T-helper 22 cell (primary cell): ENCODE results near the gene CLIP4.

Source experiments
- DNase-seq: peaks from one replicate; pipeline ENCODE4 v3.0.0-alpha.2; 2020; ENCODE audit warnings: low read depth

Gene CLIP4

DNA sequence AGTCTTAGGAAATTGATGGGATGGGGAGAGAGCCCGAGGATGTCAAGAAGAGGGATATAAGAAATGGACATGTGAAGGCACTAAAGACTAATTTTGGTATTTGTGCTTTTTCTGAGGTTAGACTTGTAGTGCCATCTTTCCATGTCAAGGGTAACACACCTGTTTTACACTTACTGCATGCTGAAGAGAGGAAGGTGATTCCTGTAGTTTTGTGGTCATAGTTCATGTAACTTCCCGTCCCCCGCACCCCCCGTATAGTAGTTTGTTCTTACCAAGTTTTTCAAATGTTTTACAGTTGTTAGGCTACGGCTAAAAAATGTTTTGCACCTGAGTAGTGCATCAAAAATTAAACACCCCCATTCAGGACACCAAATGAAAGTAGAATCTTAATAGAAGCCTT, 73.8 kb downstream of the CLIP4 start:
- DNase-seq: peak; percentile 19

DNA sequence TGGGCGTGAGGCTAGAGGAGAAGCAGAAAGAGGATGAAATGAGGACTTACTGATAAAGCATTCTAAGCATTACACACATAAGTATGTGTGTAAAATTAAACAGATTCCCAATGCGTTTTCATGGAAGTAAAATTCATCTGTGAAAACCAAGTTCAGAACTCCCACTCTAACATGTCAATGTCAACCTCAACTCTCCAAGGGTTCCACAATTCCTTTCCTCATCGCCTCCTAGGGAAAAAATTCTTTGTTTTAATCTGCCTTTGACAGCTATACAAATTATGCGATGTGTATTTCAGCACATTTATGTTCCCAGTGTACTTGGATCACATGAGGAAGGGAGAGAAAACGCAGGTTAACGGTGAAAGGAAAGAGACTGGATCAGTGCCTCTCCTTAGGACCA, 76.6 kb downstream of the CLIP4 start:
- DNase-seq: no peak

GRCh38 chr2:29192526-29192925, 77.3 kb downstream of the CLIP4 start:
- no peak for DNase-seq

- no peak for DNase-seq
Measured at GRCh38 chr2:29193111-29193510, 77.9 kb downstream of the CLIP4 start.

DNA sequence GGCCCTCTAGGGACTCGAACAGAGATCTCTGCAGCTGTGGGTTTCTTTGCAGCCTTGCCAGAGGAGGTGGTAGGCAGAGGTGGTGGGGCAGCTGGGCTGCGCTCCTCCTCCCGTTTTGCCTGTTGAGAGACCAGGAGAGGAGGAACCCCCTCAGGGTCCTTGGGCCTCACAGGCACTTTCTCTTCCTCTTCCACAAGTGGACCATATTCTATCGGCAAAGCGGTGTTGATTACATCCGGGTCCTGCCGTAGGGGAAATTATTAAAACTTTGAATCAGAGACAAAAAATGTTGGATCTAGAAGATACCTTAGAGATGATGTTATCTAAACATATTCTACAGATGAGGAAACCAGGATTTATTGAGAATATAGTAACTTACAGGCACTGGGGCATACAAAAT, 78.5 kb downstream of the CLIP4 start:
- no peak for DNase-seq

DNA sequence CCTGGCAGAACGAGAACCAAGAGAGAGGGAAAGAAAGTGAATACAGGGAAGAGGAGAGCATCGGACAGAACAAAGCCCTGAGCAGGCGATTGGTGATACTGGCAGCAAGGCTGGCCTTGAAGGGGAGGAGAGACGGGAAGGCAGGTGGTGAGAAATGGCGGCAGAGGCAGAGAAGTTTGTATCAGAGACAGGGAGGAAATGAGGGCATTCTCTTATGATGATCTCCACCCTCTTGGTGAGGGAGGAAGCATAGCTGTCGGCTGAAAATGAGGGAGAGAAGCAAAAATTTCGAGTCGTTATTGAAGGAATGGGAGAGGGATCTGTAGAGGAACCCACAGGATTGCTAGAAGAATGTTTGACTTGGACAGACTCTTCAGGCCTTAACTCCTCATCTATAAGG, 80.6 kb downstream of the CLIP4 start:
- DNase-seq: no peak

- peak; percentile 36 for DNase-seq
Measured at GRCh38 chr2:29196792-29197788, 81.9 kb downstream of the CLIP4 start.

GRCh38 chr2:29201979-29202378, 86.8 kb downstream of the CLIP4 start:
- no peak for DNase-seq

GRCh38 chr2:29202819-29203495, 87.7 kb downstream of the CLIP4 start:
- no peak for DNase-seq

GRCh38 chr2:29206941-29207340, 91.7 kb downstream of the CLIP4 start:
- DNase-seq: no peak

- no peak for DNase-seq
Measured at GRCh38 chr2:29207352-29208148, 92.3 kb downstream of the CLIP4 start.

DNA sequence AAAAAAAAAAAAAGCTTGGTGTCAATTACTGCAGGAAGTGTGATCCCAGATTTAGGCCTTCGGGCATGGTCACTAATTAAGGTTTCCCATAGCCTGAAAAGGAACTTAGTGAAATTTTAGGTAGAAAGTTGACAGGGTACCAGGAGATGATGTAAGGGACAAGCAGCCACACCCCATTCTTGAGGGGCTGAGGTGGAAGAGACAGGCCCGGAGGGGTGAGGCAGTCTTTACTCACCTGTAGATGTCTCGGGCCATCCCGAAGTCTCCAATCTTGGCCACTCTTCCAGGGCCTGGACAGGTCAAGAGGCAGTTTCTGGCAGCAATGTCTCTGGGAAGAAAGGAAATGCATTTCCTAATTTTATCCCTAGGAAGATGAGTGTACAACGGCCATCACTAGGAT, 94.3 kb downstream of the CLIP4 start:
- no peak for DNase-seq

DNA sequence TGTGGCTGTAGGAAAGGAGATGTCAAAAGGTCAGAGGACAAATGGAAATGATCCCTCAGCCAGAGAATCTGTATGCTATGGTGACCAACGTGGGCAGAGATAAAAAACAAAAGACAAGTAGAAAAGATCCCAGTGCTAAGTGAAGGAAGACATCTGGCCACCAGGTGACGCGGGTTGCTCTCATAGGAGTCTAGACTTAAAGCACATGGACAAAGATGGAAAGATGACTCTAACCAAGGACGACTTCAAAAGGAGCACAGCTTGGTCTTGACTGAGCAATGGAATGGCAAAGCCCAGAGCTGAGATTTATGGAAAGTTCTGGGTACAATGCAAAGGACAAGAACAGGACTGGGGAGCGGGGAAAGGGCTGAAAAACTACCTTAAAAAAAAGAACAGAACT, 96.8 kb downstream of the CLIP4 start:
- DNase-seq: no peak

GRCh38 chr2:29213888-29214291, 98.7 kb downstream of the CLIP4 start:
- DNase-seq: no peak

DNA sequence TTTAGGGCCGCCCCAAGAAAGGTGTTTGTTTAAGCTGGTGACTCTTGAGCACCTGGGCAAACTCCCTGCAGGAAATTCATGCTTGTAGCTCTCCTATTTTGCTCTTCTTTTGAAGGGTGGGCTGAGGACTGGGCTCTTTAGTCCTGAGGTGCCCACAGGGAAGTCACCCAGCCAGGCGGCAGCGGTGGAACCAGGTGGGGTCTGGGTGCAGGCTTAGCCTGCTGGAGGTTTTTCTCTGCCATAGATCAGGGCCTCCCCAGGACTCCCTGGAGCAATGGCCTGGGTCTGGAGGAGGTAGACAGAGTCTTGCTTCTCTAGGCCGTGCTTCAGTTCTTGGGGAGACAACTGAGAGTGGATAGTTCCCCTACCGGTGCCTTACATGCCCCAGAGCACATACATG, 99.9 kb downstream of the CLIP4 start:
- no peak for DNase-seq

- DNase-seq: no peak
Measured at GRCh38 chr2:29215739-29216608, 100.8 kb downstream of the CLIP4 start.

- DNase-seq: no peak
Measured at GRCh38 chr2:29216609-29216909, 101.3 kb downstream of the CLIP4 start.

GRCh38 chr2:29218071-29218470, 102.9 kb downstream of the CLIP4 start:
- DNase-seq: no peak

GRCh38 chr2:29218550-29219125, 103.4 kb downstream of the CLIP4 start:
- DNase-seq: no peak

- no peak for DNase-seq
Measured at GRCh38 chr2:29219374-29219773, 104.2 kb downstream of the CLIP4 start.
